HG02884 (cell line): ENCODE measurements around the gene MRPS6.

Experiments
- ATAC-seq: cut with Tn5 transposase; IDR thresholded peaks from one replicate; pipeline ENCODE4 v1.9.1; 2021; ENCODE audit warnings: mild to moderate bottlenecking, moderate library complexity; ENCODE audit not compliant: unreplicated experiment

MRPS6 gene

GRCh38 chr21:34177919-34178567 lies 104.7 kb downstream of the MRPS6 start:
- no peak for ATAC-seq

DNA sequence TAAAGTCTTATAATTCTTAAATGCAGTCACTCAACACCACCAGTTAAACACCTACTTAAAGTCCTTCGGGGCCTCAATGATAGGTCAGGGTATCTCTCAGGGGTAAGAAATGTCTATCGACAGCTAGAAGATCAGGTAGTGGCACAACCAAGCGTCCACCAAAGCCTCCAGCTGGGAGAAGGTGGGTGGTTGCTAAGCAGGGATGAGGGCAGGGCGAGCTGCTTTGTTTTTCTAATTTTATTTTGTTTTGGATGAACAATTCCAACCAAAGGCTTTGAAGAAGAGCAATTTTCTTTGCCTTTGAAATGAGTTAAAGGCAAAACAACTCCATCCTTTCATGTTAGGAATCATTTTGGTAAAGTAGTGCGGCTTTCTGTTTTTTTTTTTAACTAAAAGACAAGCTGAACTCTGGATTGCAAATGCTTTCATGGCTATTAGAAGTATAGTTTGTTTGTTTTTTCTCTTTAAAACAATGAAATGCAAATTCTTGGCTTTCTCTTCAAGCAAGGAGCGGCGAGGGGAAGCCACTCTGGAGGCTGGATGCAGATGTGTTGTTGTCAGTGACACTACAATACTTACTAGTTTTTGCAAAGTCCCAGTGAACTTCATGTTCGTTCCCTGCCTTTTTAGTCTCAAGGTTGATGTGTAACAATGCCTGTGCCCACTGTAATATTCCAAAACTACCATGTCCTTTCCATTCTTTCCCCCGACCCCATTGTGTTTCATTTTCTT lies 106.0 kb downstream of the MRPS6 start:
- ATAC-seq, result no peak

- no peak for ATAC-seq
Observed at GRCh38 chr21:34180407-34180806, 107.0 kb downstream of the MRPS6 start.

- no peak for ATAC-seq
Observed at GRCh38 chr21:34180826-34181359, 107.5 kb downstream of the MRPS6 start.

DNA sequence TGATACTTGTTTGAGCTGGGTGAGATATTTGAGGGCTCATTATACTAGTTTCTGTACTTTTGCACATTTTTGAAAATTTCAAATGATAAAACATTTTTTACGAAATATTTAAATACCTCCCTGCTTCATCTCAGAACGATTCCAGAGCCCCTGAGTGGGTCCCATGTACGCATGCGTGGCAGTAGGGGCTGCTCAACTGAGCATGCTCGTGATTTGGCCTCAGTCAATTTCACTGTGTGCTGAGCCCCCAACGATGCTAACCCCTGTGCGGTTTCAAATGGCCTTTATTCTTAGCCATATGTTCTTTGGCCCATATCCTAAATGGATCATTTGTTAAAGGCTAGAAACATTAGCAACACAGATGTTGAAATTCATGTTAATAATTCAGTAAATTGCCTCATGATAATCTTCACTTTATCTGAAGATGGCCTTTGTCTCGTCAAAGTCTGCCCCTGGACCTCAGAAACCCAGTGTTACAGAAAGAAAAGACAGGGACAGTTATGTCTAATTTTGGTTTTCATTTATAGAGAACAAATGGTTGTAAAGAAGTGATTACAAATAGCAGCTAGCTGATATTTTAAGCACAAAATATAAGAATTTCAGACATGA lies 108.2 kb downstream of the MRPS6 start:
- ATAC-seq, result no peak

GRCh38 chr21:34182436-34182835 lies 109.1 kb downstream of the MRPS6 start:
- ATAC-seq, result no peak

DNA sequence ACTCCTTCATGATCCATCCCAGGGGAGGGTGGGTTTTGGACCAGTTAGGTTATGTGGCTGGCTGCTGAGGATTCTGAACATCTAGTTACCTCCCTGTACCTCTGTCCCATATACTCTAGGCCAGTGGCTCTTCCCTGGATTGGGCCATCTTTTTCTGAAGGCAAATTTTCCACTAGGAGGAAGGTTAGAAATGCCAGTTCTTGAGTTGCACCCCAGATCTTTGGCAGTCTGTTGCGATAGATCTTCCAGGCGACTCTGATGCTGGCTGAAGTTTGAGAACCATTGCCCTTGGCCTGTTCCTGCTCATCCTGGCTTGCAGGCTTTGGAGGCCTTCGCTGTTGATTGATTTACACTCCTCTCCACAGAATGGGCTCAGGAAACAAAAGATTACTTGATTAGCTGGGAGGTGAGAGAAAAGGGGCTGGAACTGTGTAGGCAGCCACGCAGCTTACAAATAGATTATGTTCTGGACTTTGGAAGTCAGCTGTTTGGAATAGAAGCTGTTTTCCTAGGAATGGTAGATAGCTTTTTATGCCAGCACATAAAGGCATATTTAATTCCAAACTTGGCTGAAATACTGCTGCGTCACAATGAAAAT lies 110.1 kb downstream of the MRPS6 start:
- no peak for ATAC-seq

GRCh38 chr21:34184232-34184631 lies 110.9 kb downstream of the MRPS6 start:
- ATAC-seq, result no peak

- no peak for ATAC-seq
Observed at GRCh38 chr21:34185026-34185750, 111.8 kb downstream of the MRPS6 start.

DNA sequence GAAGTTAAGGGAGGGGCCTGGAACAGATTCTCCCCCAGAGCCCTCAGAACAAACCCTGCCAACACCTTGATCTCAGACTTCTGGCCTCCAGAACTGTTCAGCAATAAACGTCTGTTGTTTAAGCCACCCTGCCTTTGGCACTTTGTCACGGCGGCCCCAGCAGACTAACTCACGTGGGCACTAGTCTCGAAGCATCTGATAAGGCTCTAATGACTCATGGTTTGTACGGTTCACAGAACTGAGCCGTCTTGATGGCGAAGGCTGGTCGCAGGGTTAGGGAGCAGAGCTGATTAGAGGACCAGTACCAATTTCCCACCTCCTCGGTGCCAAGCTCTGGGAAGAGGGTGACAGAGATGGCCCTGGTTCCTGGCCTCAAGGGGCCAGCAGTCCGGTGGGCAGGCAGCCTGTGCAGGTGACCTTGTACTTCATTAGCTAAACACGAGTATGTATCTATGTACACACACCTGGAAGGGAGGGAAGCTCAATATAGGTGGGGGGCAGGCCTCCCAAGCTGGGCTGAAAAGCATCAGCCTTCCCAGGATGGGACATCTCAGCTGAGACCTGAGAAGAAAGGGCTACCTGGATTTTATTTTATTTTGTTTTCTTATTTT lies 112.8 kb downstream of the MRPS6 start:
- no peak for ATAC-seq

DNA sequence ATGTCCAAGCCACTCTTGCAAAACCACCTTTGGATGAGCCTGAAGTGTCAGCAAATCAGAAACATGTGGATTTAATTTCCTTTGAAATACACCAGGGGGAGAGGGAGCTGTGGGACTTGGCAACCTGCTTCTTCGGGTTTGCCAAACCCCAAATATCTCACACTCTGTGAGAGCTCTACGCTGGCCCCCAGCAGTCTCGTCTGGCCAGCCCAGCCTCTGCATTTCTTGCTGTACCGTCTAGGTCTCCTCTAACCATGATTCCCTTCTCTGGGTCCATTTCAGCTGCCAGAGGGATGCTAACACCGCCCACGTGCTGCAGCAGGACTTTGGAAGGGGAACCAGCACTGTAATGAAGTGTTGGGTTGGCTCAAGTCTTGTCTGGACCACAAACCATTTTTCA lies 114.6 kb downstream of the MRPS6 start:
- no peak for ATAC-seq

DNA sequence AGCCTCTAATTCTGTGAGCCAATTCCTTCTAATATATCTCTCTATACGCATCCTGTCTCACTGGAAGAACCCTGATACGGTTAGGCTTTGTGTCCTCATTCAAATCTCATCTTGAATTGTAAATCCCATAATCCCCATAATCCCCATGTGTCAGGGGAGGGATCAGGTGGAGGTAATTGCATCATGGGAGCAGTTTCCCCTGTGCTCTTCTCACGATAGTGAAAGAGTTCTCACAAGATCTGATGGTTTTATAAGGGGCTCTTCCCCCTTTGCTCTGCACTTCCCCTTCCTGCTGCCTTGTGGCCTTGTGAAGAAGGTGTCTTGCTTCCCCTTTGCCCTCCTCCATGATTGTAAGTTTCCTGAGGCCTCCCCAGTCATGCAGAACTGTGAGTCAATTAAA lies 116.1 kb downstream of the MRPS6 start:
- no peak for ATAC-seq

- ATAC-seq, result no peak
Observed at GRCh38 chr21:34190576-34191321, 117.4 kb downstream of the MRPS6 start.

- ATAC-seq, result no peak
Observed at GRCh38 chr21:34191876-34192275, 118.5 kb downstream of the MRPS6 start.
